Osteocyte (in vitro differentiated cells): ENCODE measurements around the gene DAZAP1. TPM values are rescaled to one million over a fixed set of nuclear protein-coding genes. Genes with fewer than 3 reads are reported as not detected.
A peak's percentile ranks its signal among the peaks of the same experiment; 100 is the strongest.

Source experiments
- DNase-seq: peaks from one replicate; pipeline ENCODE4 v3.0.0; 2021; ENCODE audit warnings: mixed read lengths; ENCODE audit not compliant: unreplicated experiment; ENCODE audit errors: extremely low spot score
- H3K27ac Mint-ChIP-seq: one replicate; pipeline ENCODE4 v1.8.0; 2021; ENCODE audit warnings: mild to moderate bottlenecking, mixed read lengths; ENCODE audit not compliant: unreplicated experiment
- H3K27me3 Mint-ChIP-seq: one replicate; pipeline ENCODE4 v1.8.0; 2021; ENCODE audit warnings: mixed read lengths; ENCODE audit not compliant: unreplicated experiment
- H3K36me3 Mint-ChIP-seq: one replicate; pipeline ENCODE4 v1.8.0; 2021; ENCODE audit warnings: mixed read lengths; ENCODE audit not compliant: unreplicated experiment
- H3K4me1 Mint-ChIP-seq: one replicate; pipeline ENCODE4 v1.8.0; 2021; ENCODE audit warnings: mixed read lengths; ENCODE audit not compliant: unreplicated experiment
- H3K4me3 Mint-ChIP-seq: one replicate; pipeline ENCODE4 v1.8.0; 2021; ENCODE audit warnings: mild to moderate bottlenecking, moderate library complexity, mixed read lengths; ENCODE audit not compliant: unreplicated experiment
- H3K9me3 Mint-ChIP-seq: one replicate; pipeline ENCODE4 v1.8.0; 2021; ENCODE audit warnings: mixed read lengths; ENCODE audit not compliant: unreplicated experiment
- CTCF ChIP-seq: fragments of 200-600 bp; sonication (generic); IDR thresholded peaks from 2 replicates; pipeline ENCODE4 v1.5.0; 2021; ENCODE audit warnings: antibody characterized with exemption, mild to moderate bottlenecking, moderate library complexity
- total RNA-seq: library from RNA; stranded (reverse); gene quantifications from 2 replicates; pipeline ENCODE4 v1.2.1, GENCODE V29; 2021

The DAZAP1 gene
- total RNA-seq, 1 donor from 2014 or later: 101 TPM

- no peak overlapping the region for H3K4me3 Mint-ChIP-seq
- no peak for TF ChIP-seq CTCF
- peaks cover 6% of the 10 kb centered on the region for H3K36me3 Mint-ChIP-seq
- no peaks in the 10 kb centered on the region for H3K9me3 Mint-ChIP-seq
- H3K27me3 Mint-ChIP-seq: no peaks in the 10 kb centered on the region
- no peak overlapping the region for H3K27ac Mint-ChIP-seq
- H3K4me1 Mint-ChIP-seq: peaks cover 10% of the 10 kb centered on the region
- DNase-seq: no peak
Measured at GRCh38 chr19:1434040-1434366, 26.6 kb downstream of the DAZAP1 start.

GRCh38 chr19:1434577-1435060 lies 27.2 kb downstream of the DAZAP1 start:
- Mint-ChIP-seq H3K4me3 (no peak overlapping the region), H3K36me3 (peaks cover 6% of the 10 kb centered on the region), H3K27ac (no peak overlapping the region), H3K9me3 (no peaks in the 10 kb centered on the region), H3K4me1 (peaks cover 14% of the 10 kb centered on the region), H3K27me3 (no peaks in the 10 kb centered on the region)
- TF ChIP-seq CTCF: no peak
- DNase-seq: no peak

GRCh38 chr19:1435378-1435989 lies 28.1 kb downstream of the DAZAP1 start:
- Mint-ChIP-seq H3K9me3 (no peaks in the 10 kb centered on the region), H3K4me3 (no peak overlapping the region), H3K27ac (no peak overlapping the region), H3K27me3 (no peaks in the 10 kb centered on the region), H3K36me3 (peaks cover 10% of the 10 kb centered on the region), H3K4me1 (peaks cover 20% of the 10 kb centered on the region)
- no peak for TF ChIP-seq CTCF
- no peak for DNase-seq

- Mint-ChIP-seq H3K9me3 (no peaks in the 10 kb centered on the region), H3K4me3 (peak overlapping the region; percentile 99), H3K36me3 (peaks cover 24% of the 10 kb centered on the region), H3K27ac (peak overlapping the region; percentile 99), H3K27me3 (no peaks in the 10 kb centered on the region), H3K4me1 (peaks cover 25% of the 10 kb centered on the region)
- TF ChIP-seq CTCF: no peak
- no peak for DNase-seq
Measured at GRCh38 chr19:1437609-1438008, 30.2 kb downstream of the DAZAP1 start.

- peak within 1 kb of the TSS; percentile 99 for H3K4me3 Mint-ChIP-seq
- H3K4me1 Mint-ChIP-seq: peaks cover 25% of the 10 kb centered on the region
- H3K36me3 Mint-ChIP-seq: peaks cover 24% of the 10 kb centered on the region
- H3K9me3 Mint-ChIP-seq: no peaks in the 10 kb centered on the region
- TF ChIP-seq CTCF: peak; percentile 95
- peak; percentile 99 for DNase-seq
- no peaks in the 10 kb centered on the region for H3K27me3 Mint-ChIP-seq
- H3K27ac Mint-ChIP-seq: peak within 1 kb of the TSS; percentile 99
Measured at GRCh38 chr19:1438035-1438932, 30.9 kb downstream of the DAZAP1 start, which contains the start of gene RPS15. RPS15 (plus strand) TSS chr19:1438396; CDS start chr19:1438426, 30 bp downstream.
